Trophoblast cell (in vitro differentiated cells and primary cell): ENCODE measurements around the gene SHKBP1.

ENCODE experiments used
- DNase-seq, 2 donors: peaks; one replicate each; pipeline ENCODE4 v3.0.0-alpha.2; 2016
- H2AFZ ChIP-seq: 2 replicates; pipeline ENCODE4 v1.6.1; 2013; ENCODE audit warnings: low read length, moderate library complexity, mild to moderate bottlenecking; ENCODE audit not compliant: insufficient read depth, poor library complexity
- H2AK5ac ChIP-seq: 2 replicates; pipeline ENCODE4 v1.6.1; 2013; ENCODE audit warnings: mild to moderate bottlenecking, low read length
- H2BK120ac ChIP-seq: 2 replicates; pipeline ENCODE4 v1.6.1; 2013; ENCODE audit warnings: low read length, mild to moderate bottlenecking, moderate library complexity; ENCODE audit not compliant: insufficient read depth, poor library complexity
- H2BK12ac ChIP-seq: 2 replicates; pipeline ENCODE4 v1.6.1; 2013; ENCODE audit warnings: mild to moderate bottlenecking, low read length, moderate library complexity
- H2BK5ac ChIP-seq: 2 replicates; pipeline ENCODE4 v1.6.1; 2013; ENCODE audit warnings: low read length, low read depth, moderate library complexity, mild to moderate bottlenecking; ENCODE audit not compliant: poor library complexity
- H3K14ac ChIP-seq: 2 replicates; pipeline ENCODE4 v1.6.1; 2013; ENCODE audit warnings: mild to moderate bottlenecking, low read length
- H3K18ac ChIP-seq: 2 replicates; pipeline ENCODE4 v1.6.1; 2013; ENCODE audit warnings: mild to moderate bottlenecking, low read length
- H3K23ac ChIP-seq: 2 replicates; pipeline ENCODE4 v1.6.1; 2013; ENCODE audit warnings: low read length
- H3K27ac ChIP-seq: 2 replicates; pipeline ENCODE4 v1.5.1; 2013; ENCODE audit warnings: low read depth, mild to moderate bottlenecking, inconsistent platforms, low read length, moderate library complexity
- H3K27me3 ChIP-seq: 2 replicates; pipeline ENCODE4 v1.6.1; 2013; ENCODE audit warnings: inconsistent platforms, mild to moderate bottlenecking, low read length, moderate library complexity; ENCODE audit not compliant: insufficient read depth
- H3K36me3 ChIP-seq, 2 experiments: 1 replicate in 1 of 2; 2 replicates in 1 of 2; pipeline ENCODE4 v1.6.1; 2013; ENCODE audit warnings: low read length in 2 of 2, mild to moderate bottlenecking in 2 of 2, moderate library complexity in 1 of 2; ENCODE audit not compliant: insufficient read depth in 2 of 2, control insufficient read depth in 1 of 2
- H3K4ac ChIP-seq: 2 replicates; pipeline ENCODE4 v1.6.1; 2013; ENCODE audit warnings: low read depth, mild to moderate bottlenecking, low read length, moderate library complexity
- H3K4me1 ChIP-seq, 2 experiments: 1 replicate in 1 of 2; 2 replicates in 1 of 2; pipeline ENCODE4 v1.6.1; 2013; ENCODE audit warnings: low read length in 2 of 2, mild to moderate bottlenecking in 2 of 2, moderate library complexity in 1 of 2; ENCODE audit not compliant: insufficient read depth in 2 of 2, control insufficient read depth in 1 of 2
- H3K4me2 ChIP-seq: 2 replicates; pipeline ENCODE4 v1.6.1; 2013; ENCODE audit warnings: inconsistent platforms, mild to moderate bottlenecking, low read length, moderate library complexity
- H3K4me3 ChIP-seq: 2 replicates; pipeline ENCODE4 v1.5.1; 2013; ENCODE audit warnings: mild to moderate bottlenecking, low read depth, low read length, inconsistent platforms
- H3K79me1 ChIP-seq: one replicate; pipeline ENCODE4 v1.6.1; 2013; ENCODE audit warnings: low read length
- H3K79me2 ChIP-seq: 2 replicates; pipeline ENCODE4 v1.6.1; 2013; ENCODE audit warnings: low read length, mild to moderate bottlenecking; ENCODE audit not compliant: control insufficient read depth, insufficient read depth, poor library complexity
- H3K9ac ChIP-seq: 2 replicates; pipeline ENCODE4 v1.6.1; 2013; ENCODE audit warnings: mild to moderate bottlenecking, low read length
- H3K9me3 ChIP-seq: 2 replicates; pipeline ENCODE4 v1.6.1; 2013; ENCODE audit warnings: low read depth, mild to moderate bottlenecking, control low read depth, inconsistent platforms, low read length; ENCODE audit not compliant: insufficient read depth
- H4K12ac ChIP-seq: 2 replicates; pipeline ENCODE4 v1.6.1; 2013; ENCODE audit warnings: low read depth, mild to moderate bottlenecking, low read length, moderate library complexity
- H4K8ac ChIP-seq: 2 replicates; pipeline ENCODE4 v1.6.1; 2013; ENCODE audit warnings: low read depth, mild to moderate bottlenecking, low read length, moderate library complexity
- H4K91ac ChIP-seq: one replicate; pipeline ENCODE4 v1.6.1; 2013; ENCODE audit warnings: low read depth, mild to moderate bottlenecking, low read length, moderate library complexity
- WGBS: extraction: QIAGEN DNeasy Blood & Tissue Kit; methylation state at CpG from one replicate; pipeline ENCODE4 v1.1.7; 2013; ENCODE audit warnings: missing lambda C conversion rate; ENCODE audit not compliant: insufficient read length, insufficient coverage; ENCODE audit errors: extremely low coverage; 5-methylcytosine and 5-hydroxymethylcytosine counted together

Gene SHKBP1

DNA sequence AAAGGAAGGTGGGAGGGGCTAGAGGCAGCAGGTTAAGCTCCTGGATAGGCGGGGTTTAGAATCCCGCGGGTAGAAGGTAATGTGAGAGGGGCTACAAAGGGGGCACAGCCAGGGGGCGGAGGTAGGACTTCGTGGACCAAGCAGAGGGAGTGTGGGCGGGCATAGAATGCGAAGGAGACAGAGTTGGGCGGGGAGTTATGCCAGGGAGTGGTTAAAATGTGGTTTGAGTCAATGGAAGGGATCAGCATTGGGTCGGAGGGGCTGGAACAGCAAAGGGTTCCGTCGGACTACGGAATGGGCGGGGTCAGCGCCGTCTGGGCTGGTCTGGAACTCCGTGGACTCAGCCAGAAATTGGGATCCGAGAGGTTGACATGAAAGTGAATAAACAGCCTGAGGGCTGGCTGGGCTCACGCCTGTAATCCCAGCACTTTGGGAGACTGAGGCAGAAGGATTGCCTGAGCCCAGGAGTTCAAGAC lies 27.5 kb downstream of the SHKBP1 start:
- Histone ChIP-seq H3K18ac (no peak overlapping the region), H2BK120ac (no peak overlapping the region)
- no CpG with 5 or more reads among the region's 18 CpGs for WGBS

GRCh38 chr19:40604647-40605215 lies 28.1 kb downstream of the SHKBP1 start:
- no CpG with 5 or more reads among the region's 29 CpGs for whole genome bisulfite sequencing
- H3K36me3 ChIP-seq, result no peaks in the 10 kb centered on the region
- peak overlapping the region; percentile 36 for H4K8ac ChIP-seq
- peak overlapping the region; percentile 71 for H4K91ac ChIP-seq
- H2AK5ac ChIP-seq, result peak overlapping the region; percentile 28
- H3K27ac ChIP-seq, result no peak overlapping the region
- peaks cover 28 to 43% of the 10 kb centered on the region in 2 experiments for H3K4me1 ChIP-seq
- peak overlapping the region; percentile 85 for H2AFZ ChIP-seq
- no peaks in the 10 kb centered on the region for H3K79me2 ChIP-seq
- H3K23ac ChIP-seq, result no peak overlapping the region
- H3K14ac ChIP-seq, result peak overlapping the region; percentile 46
- H2BK12ac ChIP-seq, result peak overlapping the region; percentile 61
- H3K9me3 ChIP-seq, result peaks cover 4% of the 10 kb centered on the region
- peak overlapping the region; percentile 25 for H2BK120ac ChIP-seq
- peak; percentile 83 to 86 for DNase-seq
- no peak overlapping the region for H3K4me3 ChIP-seq
- peak overlapping the region; percentile 81 for H3K18ac ChIP-seq
- H2BK5ac ChIP-seq, result peak overlapping the region; percentile 14
- H3K4ac ChIP-seq, result peak overlapping the region; percentile 40
- no peak overlapping the region for H3K9ac ChIP-seq
- peak overlapping the region; percentile 25 for H4K12ac ChIP-seq
- H3K27me3 ChIP-seq, result peaks cover 23% of the 10 kb centered on the region
- H3K4me2 ChIP-seq, result peak overlapping the region; percentile 65
- peaks cover 24% of the 10 kb centered on the region for H3K79me1 ChIP-seq

More for the DNA sequence above, 27.5 kb downstream of the SHKBP1 start:
- peaks cover 21% of the 10 kb centered on the region for H3K79me1 ChIP-seq
- H3K9ac ChIP-seq, result no peak overlapping the region
- H3K79me2 ChIP-seq, result no peaks in the 10 kb centered on the region
- H3K4me1 ChIP-seq, result peaks cover 24 to 39% of the 10 kb centered on the region in 2 experiments
- no peaks in the 10 kb centered on the region for H3K36me3 ChIP-seq
- H4K8ac ChIP-seq, result no peak overlapping the region
- H4K91ac ChIP-seq, result no peak overlapping the region
- no peak overlapping the region for H3K4me3 ChIP-seq
- no peak overlapping the region for H2AK5ac ChIP-seq
- H3K27me3 ChIP-seq, result peaks cover 23% of the 10 kb centered on the region
- H3K9me3 ChIP-seq, result peaks cover 4% of the 10 kb centered on the region
- no peak overlapping the region for H4K12ac ChIP-seq
- H3K23ac ChIP-seq, result no peak overlapping the region
- H3K27ac ChIP-seq, result no peak overlapping the region
- no peak overlapping the region for H2BK5ac ChIP-seq
- DNase-seq, result no peak
- no peak overlapping the region for H3K14ac ChIP-seq
- H2BK12ac ChIP-seq, result no peak overlapping the region
- no peak overlapping the region for H3K4ac ChIP-seq
- peak overlapping the region; percentile 74 for H3K4me2 ChIP-seq
- no peak overlapping the region for H2AFZ ChIP-seq

DNA sequence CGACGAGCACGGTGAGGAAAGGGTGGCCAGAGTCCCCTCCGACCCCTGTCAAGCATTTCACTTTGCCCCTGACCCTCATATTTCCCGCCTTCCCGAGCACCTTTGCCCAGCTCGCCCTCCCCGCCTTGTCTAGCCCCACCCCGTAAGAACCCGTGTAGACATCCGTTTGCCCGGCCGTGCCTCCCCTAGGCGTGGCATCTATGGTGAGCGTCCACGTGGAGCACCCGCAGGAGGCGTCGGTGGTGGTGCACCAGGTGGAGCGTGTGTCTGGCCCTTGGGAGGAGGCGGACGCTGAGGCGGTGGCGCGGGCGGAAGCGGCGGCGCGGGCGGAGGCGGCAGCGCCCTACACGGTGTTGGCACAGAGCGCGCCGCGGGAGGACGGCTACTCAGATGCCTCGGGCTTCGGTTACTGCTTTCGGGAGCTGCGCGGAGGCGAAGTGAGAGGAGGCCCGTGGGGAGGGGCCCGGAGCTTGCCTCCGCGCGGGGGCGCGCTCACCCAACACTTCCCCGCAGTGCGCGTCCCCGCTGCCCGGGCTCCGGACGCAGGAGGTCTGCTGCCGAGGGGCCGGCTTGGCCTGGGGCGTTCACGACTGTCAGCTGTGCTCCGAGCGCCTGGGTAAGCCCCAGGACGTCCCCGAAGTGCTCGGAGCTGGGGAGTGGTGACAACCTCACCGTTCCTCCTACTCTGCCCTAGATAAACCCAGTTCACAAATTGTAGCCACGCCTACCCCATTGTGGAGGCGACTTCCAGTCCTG lies 28.7 kb downstream of the SHKBP1 start:
- Histone ChIP-seq H3K9me3 (peaks cover 4% of the 10 kb centered on the region), H2AK5ac (peak overlapping the region; percentile 29), H3K79me1 (peaks cover 28% of the 10 kb centered on the region), H4K8ac (peak overlapping the region; percentile 52), H3K9ac (no peak overlapping the region), H2BK12ac (peak overlapping the region; percentile 61), H3K4me1 (peaks cover 31 to 47% of the 10 kb centered on the region in 2 experiments), H3K18ac (peak overlapping the region; percentile 81), H3K4me3 (peak overlapping the region; percentile 58), H3K27me3 (peaks cover 20% of the 10 kb centered on the region), H2BK120ac (peak overlapping the region; percentile 35), H2BK5ac (peak overlapping the region; percentile 14), H3K23ac (no peak overlapping the region), H2AFZ (peak overlapping the region; percentile 85), H4K12ac (peak overlapping the region; percentile 49), H3K27ac (peak overlapping the region; percentile 15), H3K36me3 (no peaks in the 10 kb centered on the region), H3K79me2 (no peaks in the 10 kb centered on the region), H3K4ac (peak overlapping the region; percentile 40), H3K14ac (peak overlapping the region; percentile 46), H3K4me2 (peak overlapping the region; percentile 65), H4K91ac (peak overlapping the region; percentile 71)
- DNase-seq, result peak; percentile 96
- WGBS, result no CpG with 5 or more reads among the region's 71 CpGs

GRCh38 chr19:40607311-40608239 lies 30.9 kb downstream of the SHKBP1 start:
- Histone ChIP-seq H3K36me3 (peaks cover 0 to 3% of the 10 kb centered on the region in 2 experiments), H3K4me2 (no peak overlapping the region), H3K9me3 (peaks cover 8% of the 10 kb centered on the region), H3K23ac (no peak overlapping the region), H3K4me3 (peak overlapping the region; percentile 23), H2AFZ (no peak overlapping the region), H2BK120ac (no peak overlapping the region), H3K18ac (no peak overlapping the region), H3K4me1 (peaks cover 28 to 42% of the 10 kb centered on the region in 2 experiments), H2AK5ac (peak overlapping the region; percentile 10), H3K27me3 (peaks cover 6% of the 10 kb centered on the region), H3K4ac (no peak overlapping the region), H3K79me1 (peaks cover 25% of the 10 kb centered on the region), H2BK12ac (no peak overlapping the region), H4K12ac (no peak overlapping the region), H3K27ac (no peak overlapping the region), H2BK5ac (no peak overlapping the region), H3K79me2 (no peaks in the 10 kb centered on the region), H3K9ac (no peak overlapping the region), H4K8ac (no peak overlapping the region), H4K91ac (no peak overlapping the region), H3K14ac (no peak overlapping the region)
- WGBS, result no CpG with 5 or more reads among the region's 31 CpGs
- peak in 1 of 2 donors; percentile 42 for DNase-seq
